CD4-positive, alpha-beta memory T cell (primary cell): ENCODE results near the gene ZBTB26. TPM values are rescaled to one million over a fixed set of nuclear protein-coding genes. Genes with fewer than 3 reads are reported as not detected.
"Not testable (repeated sequence)": the region's sequence is repeated elsewhere in the genome, so short reads cannot be mapped to it uniquely, and the experiment has no call there.

ENCODE experiments used
- CTCF ChIA-PET: fragments of 350-600 bp; sonication (Branson Sonifier 250); formaldehyde crosslinking; loops from one replicate; lab custom pipeline; 2021; ENCODE audit warnings: inconsistent platforms; ENCODE audit not compliant: partially characterized antibody; lab: Charles Lee
- POLR2A ChIA-PET: fragments of 350-600 bp; sonication (Branson Sonifier 250); formaldehyde crosslinking; loops from one replicate; lab custom pipeline; 2021; ENCODE audit not compliant: partially characterized antibody; lab: Charles Lee
- DNase-seq, 5 donors: peaks; one replicate each; pipeline versions ENCODE4 v3.0.0 to v3.0.0-alpha.2; 2020 to 2022; ENCODE audit warnings: mixed read lengths in 1 of 5
- H3K27ac ChIP-seq: one replicate; pipeline ENCODE4 v1.7.0; 2013; ENCODE audit warnings: low read depth, low read length
- H3K27me3 ChIP-seq: 2 replicates; pipeline ENCODE4 v1.7.0; 2013; ENCODE audit warnings: mild to moderate bottlenecking, low read length, moderate library complexity; ENCODE audit not compliant: insufficient read depth
- H3K36me3 ChIP-seq: 2 replicates; pipeline ENCODE4 v1.7.0; 2013; ENCODE audit warnings: mild to moderate bottlenecking, low read length, moderate library complexity; ENCODE audit not compliant: insufficient read depth
- H3K4me1 ChIP-seq: 2 replicates; pipeline ENCODE4 v1.7.0; 2013; ENCODE audit warnings: mild to moderate bottlenecking, low read length, moderate library complexity; ENCODE audit not compliant: insufficient read depth
- H3K4me3 ChIP-seq, 2 donors: one replicate each; pipeline ENCODE4 v1.7.0; 2013; ENCODE audit warnings: low read length in 2 of 2, mild to moderate bottlenecking in 1 of 2
- H3K9me3 ChIP-seq, 2 donors: one replicate each; pipeline ENCODE4 v1.7.0; 2013; ENCODE audit warnings: low read length in 2 of 2, control low read depth in 1 of 2; ENCODE audit not compliant: control insufficient read depth in 1 of 2
- H3K27ac Mint-ChIP-seq, 7 donors: one replicate each; pipeline ENCODE4 v1.8.0; 2020 to 2021; ENCODE audit warnings: mixed read lengths in 7 of 7, mild to moderate bottlenecking in 6 of 7, inconsistent platforms in 3 of 7, moderate library complexity in 3 of 7
- H3K27me3 Mint-ChIP-seq, 2 donors: one replicate each; pipeline ENCODE4 v1.8.0; 2020 to 2021; ENCODE audit warnings: mixed read lengths in 2 of 2
- H3K36me3 Mint-ChIP-seq, 2 donors: one replicate each; pipeline ENCODE4 v1.8.0; 2020 to 2021; ENCODE audit warnings: mixed read lengths in 2 of 2, inconsistent platforms in 1 of 2, mild to moderate bottlenecking in 1 of 2
- H3K4me1 Mint-ChIP-seq, 4 donors: one replicate each; pipeline ENCODE4 v1.8.0; 2020 to 2021; ENCODE audit warnings: mixed read lengths in 4 of 4, mild to moderate bottlenecking in 1 of 4
- H3K4me3 Mint-ChIP-seq, 8 donors: one replicate each; pipeline ENCODE4 v1.8.0; 2020 to 2021; ENCODE audit warnings: mixed read lengths in 8 of 8, mild to moderate bottlenecking in 7 of 8, moderate library complexity in 6 of 8, inconsistent platforms in 3 of 8
- H3K9me3 Mint-ChIP-seq, 8 donors: one replicate each; pipeline ENCODE4 v1.8.0; 2020 to 2021; ENCODE audit warnings: mixed read lengths in 8 of 8, mild to moderate bottlenecking in 5 of 8, inconsistent platforms in 3 of 8, moderate library complexity in 1 of 8
- intact Hi-C: fragments of 100-400 bp; cut with micrococcal nuclease; formaldehyde crosslinking; loops from one replicate; pipeline ENCODE4 v1.15.1; 2023
- polyA plus RNA-seq, 2 donors: library from polyadenylated mRNA; unstranded; fragments of 300-500 nt; fragmentation: Illumina TruSeq; gene quantifications; one replicate each; pipeline ENCODE4 v1.2.3, GENCODE V29; 2021
- total RNA-seq, 2 experiments: library from RNA; stranded (reverse); gene quantifications; one replicate each; pipeline ENCODE4 v1.2.3, GENCODE V29; 2021

Gene ZBTB26
- total and polyA plus RNA-seq, 4 experiments from 2014 or later, result 1.4 to 10.9 (median 6.0) TPM

DNA sequence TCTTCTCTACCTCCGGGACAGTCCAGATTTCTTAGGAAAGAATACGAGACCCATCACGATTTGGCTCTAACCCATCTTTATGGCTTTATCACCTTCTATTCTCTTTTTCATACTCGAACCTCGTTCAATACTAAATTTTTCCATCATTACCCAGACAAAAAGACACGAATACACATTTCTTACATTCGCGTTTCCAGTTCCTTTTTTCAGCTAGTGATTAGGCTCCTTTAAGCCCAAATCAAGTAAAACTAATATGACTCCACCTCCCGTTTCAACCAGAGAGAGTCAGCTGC lies 18.7 kb downstream of the ZBTB26 start:
- H3K4me3 ChIP-seq, result peak overlapping the region; percentile 95 to 96

DNA sequence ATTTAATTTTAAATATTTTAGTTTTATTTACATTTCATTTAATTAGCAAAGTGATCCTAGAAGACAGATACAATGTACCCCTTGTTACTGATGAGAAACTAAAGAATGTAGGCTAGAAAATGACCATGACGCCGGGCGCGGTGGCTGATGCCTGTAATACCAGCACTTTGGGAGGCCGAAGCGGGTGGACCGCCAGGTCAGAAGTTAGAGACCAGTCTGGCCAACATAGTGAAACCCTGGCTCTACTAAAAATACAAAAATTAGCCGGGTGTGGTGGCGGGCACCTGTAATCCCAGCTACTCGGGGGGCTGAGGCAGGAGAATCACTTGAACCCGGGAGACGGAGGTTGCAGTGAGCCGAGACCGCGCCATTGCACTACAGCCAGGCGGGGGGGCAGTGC lies 25.2 kb downstream of the ZBTB26 start:
- DNase-seq, H3K27me3 ChIP-seq, H3K36me3 ChIP-seq, H3K27me3 Mint-ChIP-seq, H3K9me3 Mint-ChIP-seq, H3K4me3 Mint-ChIP-seq, H3K27ac ChIP-seq, H3K9me3 ChIP-seq, CTCF ChIA-PET, H3K4me3 ChIP-seq: not testable (repeated sequence)
- Mint-ChIP-seq H3K4me1 (peaks cover 15 to 38% (median 25%) of the 10 kb centered on the region in 4 donors), H3K27ac (peak overlapping the region in 1 of 7 donors; percentile 99), H3K36me3 (peaks cover 15 to 30% of the 10 kb centered on the region in 2 donors)
- peaks cover 35% of the 10 kb centered on the region for H3K4me1 ChIP-seq
- POLR2A ChIA-PET, result interaction anchor here (6.7 kb wide), 1 partner anchor 35 kb away, joined by 53 read pairs; the partner anchor contains the start of gene RABGAP1
- intact Hi-C loops, result loop anchor here (5.0 to 10.0 kb wide), 2 partner anchors 419 to 1704 kb away; partner anchors contain the start of gene RAB14

More for the DNA sequence above, 18.7 kb downstream of the ZBTB26 start:
- no peaks in the 10 kb centered on the region for H3K9me3 Mint-ChIP-seq
- no peaks in the 10 kb centered on the region for H3K27me3 ChIP-seq
- peak overlapping the region; percentile 89 to 99 (median 99) for H3K27ac Mint-ChIP-seq
- peak overlapping the region; percentile 93 to 99 (median 98) for H3K4me3 Mint-ChIP-seq
- peaks cover 14% of the 10 kb centered on the region for H3K36me3 ChIP-seq
- H3K27ac ChIP-seq, result peak overlapping the region; percentile 86
- ChIA-PET POLR2A (interaction anchor here (0.6 to 4.4 kb wide), 14 partner anchors 9 to 765 kb away, joined by 3 to 80 read pairs (median 6); partner anchors contain the start of genes PDCL, RABGAP1, RC3H2 and ZBTB26), CTCF (interaction anchor here (0.9 to 1.8 kb wide), 7 partner anchors 8 to 817 kb away, joined by 3 to 9 read pairs (median 4); partner anchors contain the start of genes RABGAP1 and ZBTB26)
- H3K27me3 Mint-ChIP-seq, result no peaks in the 10 kb centered on the region
- H3K9me3 ChIP-seq, result no peaks in the 10 kb centered on the region
- H3K4me1 Mint-ChIP-seq, result peaks cover 23 to 36% (median 27%) of the 10 kb centered on the region in 4 donors
- peaks cover 24% of the 10 kb centered on the region for H3K4me1 ChIP-seq
- H3K36me3 Mint-ChIP-seq, result peaks cover 29 to 35% of the 10 kb centered on the region in 2 donors
- intact Hi-C loops, result no loop called here
- no peak for DNase-seq

DNA sequence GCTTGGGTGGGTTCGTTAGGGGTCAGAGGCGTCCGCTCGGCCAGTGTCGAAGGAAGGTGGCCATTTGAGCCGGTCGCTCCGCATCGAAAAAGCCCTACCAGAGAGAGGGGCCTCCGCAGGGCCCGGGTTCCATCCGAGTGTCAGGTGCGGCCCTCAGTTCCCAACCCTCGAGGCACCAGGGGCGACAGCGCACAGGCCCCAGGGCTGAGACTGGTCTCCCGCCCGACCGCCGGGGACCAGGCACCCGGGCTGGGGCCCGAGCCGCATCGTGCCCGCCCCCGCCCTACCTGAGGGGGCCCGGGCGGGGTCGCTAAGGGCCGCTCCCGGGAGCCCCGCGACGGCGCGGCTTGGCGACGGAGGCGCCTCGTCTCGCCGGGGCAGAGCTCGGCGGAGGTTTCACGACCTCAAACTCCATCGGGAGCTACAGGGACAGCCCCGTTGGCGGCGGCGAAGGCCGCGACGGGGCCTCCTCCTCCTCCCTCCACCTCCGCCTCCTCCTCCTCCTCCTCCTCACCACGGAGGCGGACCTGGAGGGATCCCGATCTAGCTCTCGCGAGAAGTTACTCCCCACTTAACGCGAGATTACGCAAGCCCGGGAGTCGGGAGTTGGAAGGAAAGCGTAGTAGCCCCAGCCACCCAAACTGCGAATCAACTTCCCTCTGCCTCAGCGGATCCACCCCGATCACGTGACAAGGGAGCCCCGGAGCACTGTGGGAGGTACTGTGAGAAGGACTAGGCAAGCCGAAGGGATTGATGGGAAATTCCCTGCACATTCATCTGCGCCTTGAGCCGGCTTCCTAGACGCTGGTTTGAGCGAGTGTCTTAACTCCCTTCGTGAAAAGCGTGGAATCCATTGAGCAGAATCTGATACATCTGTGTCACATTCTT lies 26.2 kb downstream of the ZBTB26 start, which contains the start of gene RC3H2:
Gene RC3H2 (minus strand): TSS at position 537 of the 888 bp plus-strand sequence. CDS start 7,850 bp downstream, outside the sequence.
- intact Hi-C loops, result loop anchor here (1.0 to 10.0 kb wide), 7 partner anchors 8 to 1703 kb away; partner anchors contain the start of genes PDCL, RAB14, ZBTB26 and ZBTB6
- H3K9me3 ChIP-seq, result no peaks in the 10 kb centered on the region

DNA sequence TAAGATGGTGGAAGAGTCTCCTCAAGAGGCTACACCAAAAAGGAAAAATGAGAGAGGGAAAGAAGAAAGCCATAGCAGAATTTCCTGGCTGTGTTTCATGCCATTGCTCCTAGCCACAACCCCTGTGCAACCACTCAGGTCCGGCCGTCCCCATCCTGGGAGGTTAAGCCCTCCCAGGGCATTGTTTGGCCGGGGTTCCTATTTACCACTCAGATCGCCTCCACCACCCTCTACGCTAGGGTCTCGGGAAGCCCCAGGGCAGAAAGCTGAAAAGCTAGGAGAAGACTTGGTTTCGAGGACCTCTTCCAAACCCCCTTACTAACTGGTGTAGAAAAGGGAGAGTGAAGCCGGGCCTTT lies 26.9 kb downstream of the ZBTB26 start:
- Histone ChIP-seq H3K4me3 (peak overlapping the region; percentile 91 to 93), H3K27ac (peak overlapping the region; percentile 86), H3K36me3 (no peaks in the 10 kb centered on the region), H3K27me3 (no peaks in the 10 kb centered on the region), H3K9me3 (no peaks in the 10 kb centered on the region), H3K4me1 (peaks cover 44% of the 10 kb centered on the region)
- intact Hi-C loops, result loop anchor here (2.0 to 10.0 kb wide), 3 partner anchors 76 to 420 kb away; partner anchors contain the start of gene PDCL
- Mint-ChIP-seq H3K9me3 (peaks cover 0 to 2% (median 0%) of the 10 kb centered on the region in 8 donors), H3K27me3 (no peaks in the 10 kb centered on the region), H3K4me3 (peak overlapping the region; percentile 81 to 95 (median 93)), H3K27ac (peak overlapping the region; percentile 90 to 99 (median 97)), H3K4me1 (peaks cover 17 to 46% (median 28%) of the 10 kb centered on the region in 4 donors), H3K36me3 (peaks cover 7 to 21% of the 10 kb centered on the region in 2 donors)
- ChIA-PET CTCF (interaction anchor here (0.6 to 1.5 kb wide), 6 partner anchors 9 to 637 kb away, joined by 3 to 4 read pairs (median 3); partner anchors contain the start of genes ZBTB26 and ZBTB6), POLR2A (interaction anchor here (1.1 to 6.7 kb wide), 10 partner anchors 9 to 206 kb away, joined by 3 to 71 read pairs (median 8); partner anchors contain the start of genes PDCL, RABGAP1, ZBTB26 and ZBTB6)
- DNase-seq, result peak in 3 of 5 donors; percentile 18 to 45 (median 20)

More for the DNA sequence above, 26.2 kb downstream of the ZBTB26 start, which contains the start of gene RC3H2:
- Mint-ChIP-seq H3K27ac (peak within 1 kb of the TSS; percentile 97 to 99 (median 97)), H3K4me3 (peak within 1 kb of the TSS; percentile 92 to 99 (median 94)), H3K4me1 (peaks cover 15 to 40% (median 24%) of the 10 kb centered on the region in 4 donors), H3K36me3 (peaks cover 7 to 22% of the 10 kb centered on the region in 2 donors), H3K9me3 (peaks cover 0 to 2% (median 0%) of the 10 kb centered on the region in 8 donors), H3K27me3 (no peaks in the 10 kb centered on the region)
- H3K4me1 ChIP-seq, result peaks cover 38% of the 10 kb centered on the region
- peak within 1 kb of the TSS; percentile 86 for H3K27ac ChIP-seq
- ChIA-PET POLR2A (interaction anchor here (0.8 to 6.7 kb wide), 12 partner anchors 8 to 89 kb away, joined by 3 to 71 read pairs (median 4); partner anchors contain the start of genes PDCL, RABGAP1, ZBTB26 and ZBTB6), CTCF (interaction anchor here (0.6 to 1.5 kb wide), 4 partner anchors 8 to 638 kb away, joined by 3 to 4 read pairs (median 4); partner anchors contain the start of gene ZBTB6)
- DNase-seq, result peak; percentile 97 to 99 (median 98)
- H3K36me3 ChIP-seq, result no peaks in the 10 kb centered on the region
- peak within 1 kb of the TSS; percentile 91 to 93 for H3K4me3 ChIP-seq
- H3K27me3 ChIP-seq, result no peaks in the 10 kb centered on the region

DNA sequence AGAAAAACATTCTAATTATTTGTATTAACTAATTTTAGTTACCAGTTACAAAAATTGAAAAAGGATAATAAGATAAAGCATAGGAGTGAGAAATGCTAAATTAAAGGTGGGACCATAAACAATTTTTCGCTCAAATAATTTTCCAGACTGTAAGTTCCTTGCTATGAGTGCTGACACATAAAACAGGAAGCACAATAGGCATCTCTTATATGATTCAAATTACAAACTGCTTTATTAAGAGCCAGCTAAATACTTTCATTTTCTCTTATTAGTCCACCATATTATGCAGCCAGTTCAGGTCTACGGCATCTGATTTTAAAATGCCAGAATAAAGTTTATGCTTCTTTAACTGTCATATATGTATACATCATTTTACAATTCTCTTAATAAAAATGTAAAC lies 30.5 kb downstream of the ZBTB26 start:
- Mint-ChIP-seq H3K9me3 (peaks cover 0 to 2% (median 0%) of the 10 kb centered on the region in 8 donors), H3K36me3 (peaks cover 7 to 40% of the 10 kb centered on the region in 2 donors), H3K4me3 (peak overlapping the region; percentile 69 to 79 (median 77)), H3K27me3 (no peaks in the 10 kb centered on the region), H3K4me1 (peaks cover 31 to 70% (median 48%) of the 10 kb centered on the region in 4 donors), H3K27ac (peak overlapping the region; percentile 43 to 91 (median 88))
- Histone ChIP-seq H3K4me3 (peak overlapping the region in 1 of 2 donors; percentile 40), H3K36me3 (no peaks in the 10 kb centered on the region), H3K27me3 (no peaks in the 10 kb centered on the region), H3K27ac (peak overlapping the region; percentile 67), H3K9me3 (no peaks in the 10 kb centered on the region), H3K4me1 (peaks cover 70% of the 10 kb centered on the region)
- peak in 2 of 5 donors; percentile 22 for DNase-seq
- ChIA-PET POLR2A (interaction anchor here (0.9 to 6.7 kb wide), 6 partner anchors 12 to 73 kb away, joined by 3 to 70 read pairs (median 6); partner anchors contain the start of genes PDCL, RABGAP1, ZBTB26 and ZBTB6), CTCF (interaction anchor here (1.0 to 1.7 kb wide), 3 partner anchors 12 to 240 kb away, joined by 3 to 9 read pairs (median 3); partner anchors contain the start of genes RABGAP1 and ZBTB6)
- intact Hi-C loops, result loop anchor here (1.0 to 10.0 kb wide), 3 partner anchors 31 to 424 kb away; partner anchors contain the start of gene ZBTB26

DNA sequence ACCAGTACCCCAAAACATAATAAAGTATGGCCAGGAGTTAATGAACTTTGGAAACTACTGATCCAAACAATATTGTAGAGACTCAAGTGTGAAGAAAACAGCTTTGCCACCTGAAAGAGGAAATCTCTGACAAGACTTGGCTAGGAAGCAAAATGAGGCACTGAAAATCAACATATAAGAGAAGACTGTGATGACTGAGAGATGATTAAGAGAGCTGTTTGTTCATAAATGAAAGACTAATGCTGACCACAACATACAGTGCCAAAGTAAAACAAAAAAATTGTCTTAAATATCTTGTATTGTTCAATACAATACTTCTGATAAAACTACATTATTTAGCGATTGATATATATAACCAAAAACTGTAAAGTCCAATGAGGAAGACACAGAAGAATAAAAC lies 33.3 kb downstream of the ZBTB26 start:
- intact Hi-C loops, result no loop called here
- Histone ChIP-seq H3K36me3 (peaks cover 5% of the 10 kb centered on the region), H3K4me1 (peaks cover 59% of the 10 kb centered on the region), H3K27ac (no peak overlapping the region), H3K4me3 (no peak overlapping the region), H3K27me3 (no peaks in the 10 kb centered on the region), H3K9me3 (no peaks in the 10 kb centered on the region)
- Mint-ChIP-seq H3K4me1 (peaks cover 28 to 55% (median 38%) of the 10 kb centered on the region in 4 donors), H3K27ac (peak overlapping the region in 5 of 7 donors; percentile 1 to 67 (median 46)), H3K36me3 (peaks cover 8 to 39% of the 10 kb centered on the region in 2 donors), H3K27me3 (no peaks in the 10 kb centered on the region), H3K4me3 (peak overlapping the region in 7 of 8 donors; percentile 0 to 62 (median 11)), H3K9me3 (no peaks in the 10 kb centered on the region)
- DNase-seq, result no peak
- CTCF ChIA-PET, result interaction anchor here (1.0 kb wide), 1 partner anchor 775 kb away, joined by 4 read pairs; no protein-coding TSS in a partner anchor
- POLR2A ChIA-PET, result interaction anchor here (2.6 kb wide), 1 partner anchor 15 kb away, joined by 8 read pairs; the partner anchor contains the start of gene ZBTB6
